ENCODE results near the gene RERE. TPM values are rescaled to one million over a fixed set of nuclear protein-coding genes. Genes with fewer than 3 reads are reported as not detected.
A peak's percentile ranks its signal among the peaks of the same experiment; 100 is the strongest.

The RERE gene
- total and polyA plus RNA-seq, 2 donors (not counting 3 experiments of a cell fraction or from before 2014, with no cell fraction given): 14.1 to 113 TPM

- ChIA-PET POLR2A (no interaction called here), CTCF (interaction anchor here (0.6 to 5.7 kb wide), 3 partner anchors 25 to 335 kb away, joined by 3 to 147 read pairs (median 5); no protein-coding TSS in a partner anchor)
- Histone ChIP-seq H3K27me3 (ENCODE audit: control insufficient read depth in 2 of 2, insufficient read depth in 2 of 2, low read length in 2 of 2) (no peaks in the 10 kb centered on the region), H3K27ac (ENCODE audit: insufficient read depth, low read depth, low read length) (no peak overlapping the region), H3K9me1 (replicated peaks; ENCODE audit: control insufficient read depth, extremely low read depth, insufficient read depth, low read length) (no peaks in the 10 kb centered on the region), H2AFZ (ENCODE audit: low read depth, low read length) (peak overlapping the region; percentile 49), H3K4me1 (ENCODE audit: control insufficient read depth, extremely low read depth, insufficient read depth, low read length) (peaks cover 7% of the 10 kb centered on the region), H3K4me3 (replicated peaks in 1 of 3; ENCODE audit: insufficient read depth in 1 of 3, low read depth in 1 of 3, low read length in 3 of 3) (peak overlapping the region in 2 of 3 experiments; percentile 14 to 44), H3K79me2 (ENCODE audit: control insufficient read depth, insufficient read depth, low read length) (no peaks in the 10 kb centered on the region), H3K36me3 (ENCODE audit: control insufficient read depth in 2 of 2, extremely low read depth in 1 of 2, insufficient read depth in 2 of 2, low read length in 2 of 2) (no peaks in the 10 kb centered on the region), H3K9ac (replicated peaks; ENCODE audit: extremely low read depth, insufficient read depth, low read length) (no peak overlapping the region), H4K20me1 (replicated peaks; ENCODE audit: control insufficient read depth, extremely low read depth, insufficient read depth, low read length) (no peaks in the 10 kb centered on the region), H3K9me3 (replicated peaks; ENCODE audit: control insufficient read depth, insufficient read depth, low read length) (no peaks in the 10 kb centered on the region), H3K4me2 (ENCODE audit: insufficient read depth, low read length) (peak overlapping the region; percentile 70)
- DNase-seq (ENCODE audit: low read depth, low spot score) (no peak), FAIRE-seq (no peak)
- TSS peak; percentile 14 for BruUV-seq (replicated peaks)
- dilution Hi-C loops (cut with MboI; ENCODE audit: extremely low pct_ligation_motif_present, low sequenced_read_pairs): loop anchor here (10.0 kb wide), 1 partner anchor 304 kb away; no protein-coding TSS in a partner anchor
- intact Hi-C loops (cut with micrococcal nuclease): loop anchor here (1.0 kb wide), 2 partner anchors 292 to 303 kb away; partner anchors contain the start of gene ERRFI1
- no peak for TF ChIP-seq MYC (IDR thresholded peaks at IDR 0.05; ENCODE audit: low read depth, low read length)
- no peak for TF ChIP-seq POLR2AphosphoS5 (IDR thresholded peaks at IDR 0.05; ENCODE audit: insufficient read depth, low read depth, low read length)
- TF ChIP-seq POLR2A (IDR thresholded peaks at IDR 0.05; ENCODE audit: low read depth, low read length): no peak
- TF ChIP-seq CTCF (IDR thresholded peaks at IDR 0.05; ENCODE audit: extremely low read depth in 1 of 2, insufficient read depth in 1 of 2, low read depth in 1 of 2, low read length in 2 of 2): no peak
- no peak for TF ChIP-seq EZH2 (IDR thresholded peaks at IDR 0.05; ENCODE audit: borderline replicate concordance, low read depth, low read length, severe bottlenecking)
- TF ChIP-seq JUN (IDR thresholded peaks at IDR 0.05; ENCODE audit: borderline replicate concordance, insufficient read depth, insufficient read length, low read depth): no peak
- no peak for TF ChIP-seq GATA2 (IDR thresholded peaks at IDR 0.05; ENCODE audit: insufficient read depth, insufficient read length, low read depth, low read length)
- TF ChIP-seq, protein P1, sequence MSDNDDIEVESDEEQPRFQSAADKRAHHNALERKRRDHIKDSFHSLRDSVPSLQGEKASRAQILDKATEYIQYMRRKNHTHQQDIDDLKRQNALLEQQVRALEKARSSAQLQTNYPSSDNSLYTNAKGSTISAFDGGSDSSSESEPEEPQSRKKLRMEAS (IDR thresholded peaks at IDR 0.05; ENCODE audit: insufficient read depth, insufficient read length): no peak
- no peak for TF ChIP-seq FOS (IDR thresholded peaks at IDR 0.05; ENCODE audit: borderline replicate concordance, insufficient read depth, low read length)
Measured at GRCh38 chr1:8318436-8318835, 499.0 kb downstream of the RERE start.
